ES-I3 (cell line): Measurements from ENCODE around the gene BSPRY.
A peak's percentile ranks its signal among the peaks of the same experiment; 100 is the strongest.
"Not testable (repeated sequence)": the region's sequence is repeated elsewhere in the genome, so short reads cannot be mapped to it uniquely, and the experiment has no call there.

Experiments used
- H3K36me3 ChIP-seq: 2 replicates; pipeline ENCODE4 v1.6.1; 2013; ENCODE audit warnings: mild to moderate bottlenecking, low read length, control low read depth, moderate library complexity; ENCODE audit not compliant: insufficient read depth
- H3K4me1 ChIP-seq: 2 replicates; pipeline ENCODE4 v1.6.1; 2013; ENCODE audit warnings: mild to moderate bottlenecking, control low read depth, low read length; ENCODE audit not compliant: insufficient read depth
- H3K9ac ChIP-seq: 2 replicates; pipeline ENCODE4 v1.6.1; 2013; ENCODE audit warnings: low read depth, mild to moderate bottlenecking, low read length, moderate library complexity
- H3K9me3 ChIP-seq: 2 replicates; pipeline ENCODE4 v1.6.1; 2013; ENCODE audit warnings: mild to moderate bottlenecking, low read length, moderate library complexity; ENCODE audit not compliant: control insufficient read depth, insufficient read depth

BSPRY gene

GRCh38 chr9:113370806-113371325 lies 21.5 kb downstream of the BSPRY start:
- peaks cover 4% of the 10 kb centered on the region; the same call in 1 of the 2 replicates for H3K4me1 ChIP-seq
- H3K36me3 ChIP-seq = peaks cover 2% of the 10 kb centered on the region; the same call in 1 of the 2 replicates
- no peak overlapping the region for H3K9ac ChIP-seq
- H3K9me3 ChIP-seq = no peaks in the 10 kb centered on the region

DNA sequence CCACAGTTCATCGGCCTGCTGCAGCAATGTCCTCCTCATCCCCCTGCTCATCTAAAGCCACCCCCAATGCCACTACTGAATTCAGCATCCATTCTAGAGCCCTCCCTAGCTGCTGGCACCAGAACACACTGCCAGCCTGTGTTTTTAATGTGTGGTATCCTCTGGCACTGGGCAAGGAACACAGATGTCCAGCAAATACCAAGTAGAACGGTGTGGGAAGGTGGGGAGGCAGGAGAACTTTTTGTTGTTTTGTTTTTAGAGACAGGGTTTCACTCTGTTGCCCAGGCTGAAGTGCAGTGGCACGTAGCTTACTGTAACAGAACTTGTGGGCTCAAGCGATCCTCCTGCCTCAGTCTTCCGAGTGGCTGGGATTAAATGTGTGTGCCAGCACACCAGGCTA lies 22.7 kb downstream of the BSPRY start:
- Histone ChIP-seq H3K4me1 (peaks cover 4% of the 10 kb centered on the region; the same call in 1 of the 2 replicates), H3K36me3 (peaks cover 2% of the 10 kb centered on the region; the same call in 1 of the 2 replicates)

DNA sequence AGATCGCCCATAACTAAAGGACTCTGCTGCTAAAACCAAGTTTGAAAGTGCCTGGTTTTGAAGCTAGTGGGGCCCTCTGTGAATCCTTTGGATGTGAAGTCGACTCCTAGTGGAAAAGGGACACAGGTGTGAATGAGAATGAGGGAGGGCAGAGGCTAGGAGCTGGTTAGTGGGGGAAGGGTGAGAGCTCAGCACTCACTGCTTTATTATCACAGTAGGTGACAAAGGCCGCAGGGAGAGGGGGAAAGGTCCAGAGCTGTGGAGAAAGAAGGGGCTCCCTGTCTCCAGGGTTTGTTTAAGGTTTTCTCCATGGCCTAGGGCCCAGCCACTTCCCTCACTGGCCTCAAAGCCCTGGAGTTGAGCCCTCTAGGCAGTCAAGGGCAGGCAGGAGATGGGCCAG lies 23.9 kb downstream of the BSPRY start:
- peaks cover 4% of the 10 kb centered on the region; the same call in 1 of the 2 replicates for H3K4me1 ChIP-seq
- H3K9me3 ChIP-seq = no peaks in the 10 kb centered on the region
- H3K9ac ChIP-seq = no peak overlapping the region
- H3K36me3 ChIP-seq = peaks cover 2% of the 10 kb centered on the region; the same call in 1 of the 2 replicates

More for the DNA sequence above, 22.7 kb downstream of the BSPRY start:
- H3K9me3 ChIP-seq = no peaks in the 10 kb centered on the region
- H3K9ac ChIP-seq = no peak overlapping the region

- no peak overlapping the region for H3K9ac ChIP-seq
- peaks cover 4% of the 10 kb centered on the region; the same call in 1 of the 2 replicates for H3K4me1 ChIP-seq
- H3K9me3 ChIP-seq = no peaks in the 10 kb centered on the region
- peaks cover 2% of the 10 kb centered on the region; the same call in 1 of the 2 replicates for H3K36me3 ChIP-seq
These were observed 24.5 kb downstream of the BSPRY start for GRCh38 chr9:113373676-113374392.

- peak overlapping the region; percentile 100; the same call in 1 of the 2 replicates for H3K9ac ChIP-seq
- peaks cover 4% of the 10 kb centered on the region; the same call in 1 of the 2 replicates for H3K4me1 ChIP-seq
- peaks cover 2% of the 10 kb centered on the region; the same call in 1 of the 2 replicates for H3K36me3 ChIP-seq
- H3K9me3 ChIP-seq = no peaks in the 10 kb centered on the region
These were observed 26.0 kb downstream of the BSPRY start for GRCh38 chr9:113375057-113376023.

- H3K36me3 ChIP-seq = peaks cover 2% of the 10 kb centered on the region; the same call in 1 of the 2 replicates
- no peaks in the 10 kb centered on the region; the same call in 1 of the 2 replicates for H3K4me1 ChIP-seq
- H3K9ac ChIP-seq = peak within 1 kb of the TSS; percentile 100
- H3K9me3 ChIP-seq = no peaks in the 10 kb centered on the region
These were observed 27.6 kb downstream of the BSPRY start, which contains the start of gene HDHD3 for GRCh38 chr9:113376634-113377567. Gene HDHD3 (minus strand): TSS chr9:113376986. CDS start chr9:113374354, 2,632 bp downstream.

DNA sequence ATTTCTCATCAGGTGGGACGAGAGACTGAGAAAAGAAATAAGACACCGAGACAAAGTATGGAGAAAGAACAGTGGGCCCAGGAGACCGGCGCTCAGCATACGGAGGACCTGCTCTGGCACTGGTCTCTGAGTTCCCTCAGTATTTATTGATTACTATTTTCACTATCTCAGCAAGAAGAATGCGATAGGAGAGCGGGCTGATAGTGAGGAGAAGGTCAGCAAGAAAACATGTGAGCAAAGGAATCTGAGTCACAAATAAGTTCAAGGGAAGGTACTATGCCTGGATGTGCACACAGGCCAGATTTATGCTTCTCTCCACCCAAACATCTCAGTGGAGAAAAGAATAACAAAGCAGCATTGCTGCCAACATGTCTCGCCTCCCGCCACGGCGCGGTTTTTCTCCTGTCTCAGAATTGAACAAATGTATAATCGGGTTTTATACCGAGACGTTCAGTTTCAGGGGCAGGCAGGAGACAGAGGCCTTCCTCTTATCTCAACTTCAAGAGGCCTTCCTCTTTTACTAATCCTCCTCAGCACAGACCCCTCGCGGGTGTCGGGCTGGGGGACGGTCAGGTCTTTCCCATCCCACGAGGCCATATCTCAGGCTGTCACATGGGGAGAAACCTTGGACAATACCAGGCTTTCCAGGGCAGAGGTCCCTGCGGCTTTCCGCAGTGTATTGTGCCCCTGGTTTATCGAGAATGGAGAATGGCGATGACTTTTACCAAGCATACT lies 29.9 kb downstream of the BSPRY start:
- not testable (repeated sequence) for H3K9me3 ChIP-seq, H3K9ac ChIP-seq

GRCh38 chr9:113379829-113380210 lies 30.5 kb downstream of the BSPRY start:
- not testable (repeated sequence) for H3K4me1 ChIP-seq, H3K9ac ChIP-seq, H3K9me3 ChIP-seq, H3K36me3 ChIP-seq

More for the DNA sequence above, 29.9 kb downstream of the BSPRY start:
- H3K4me1 ChIP-seq, H3K36me3 ChIP-seq: not testable (repeated sequence)

DNA sequence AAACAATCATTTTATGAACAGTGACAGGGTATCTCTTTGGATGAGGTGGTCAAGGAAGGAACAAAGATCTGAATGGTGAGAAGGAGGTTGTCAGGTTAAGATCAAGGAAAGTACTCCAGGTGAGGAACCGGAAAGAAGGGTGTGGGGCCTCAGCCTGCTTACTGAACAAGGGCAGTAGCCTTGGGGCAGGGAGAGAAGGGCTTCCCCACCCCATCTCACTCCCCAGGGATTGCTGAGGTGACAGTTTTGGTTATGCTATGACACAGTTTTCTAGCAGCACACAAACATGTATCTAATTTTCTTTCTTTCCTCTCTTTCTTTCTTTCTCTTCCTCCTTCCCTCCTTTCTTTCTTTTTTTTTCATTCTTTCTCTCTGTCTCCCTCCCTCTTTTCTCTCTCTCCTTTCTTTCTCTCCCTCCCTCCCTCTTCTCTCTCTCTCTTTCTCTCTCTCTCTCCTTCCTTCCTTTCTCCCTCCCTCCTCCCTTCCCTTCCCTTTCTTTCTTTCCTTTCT lies 31.6 kb downstream of the BSPRY start:
- no peaks in the 10 kb centered on the region for H3K4me1 ChIP-seq
- H3K9me3 ChIP-seq = no peaks in the 10 kb centered on the region
- H3K36me3 ChIP-seq = no peaks in the 10 kb centered on the region
- H3K9ac ChIP-seq = no peak overlapping the region

- H3K4me1 ChIP-seq, H3K36me3 ChIP-seq, H3K9me3 ChIP-seq, H3K9ac ChIP-seq: not testable (repeated sequence)
These were observed 32.1 kb downstream of the BSPRY start for GRCh38 chr9:113381441-113381840.

DNA sequence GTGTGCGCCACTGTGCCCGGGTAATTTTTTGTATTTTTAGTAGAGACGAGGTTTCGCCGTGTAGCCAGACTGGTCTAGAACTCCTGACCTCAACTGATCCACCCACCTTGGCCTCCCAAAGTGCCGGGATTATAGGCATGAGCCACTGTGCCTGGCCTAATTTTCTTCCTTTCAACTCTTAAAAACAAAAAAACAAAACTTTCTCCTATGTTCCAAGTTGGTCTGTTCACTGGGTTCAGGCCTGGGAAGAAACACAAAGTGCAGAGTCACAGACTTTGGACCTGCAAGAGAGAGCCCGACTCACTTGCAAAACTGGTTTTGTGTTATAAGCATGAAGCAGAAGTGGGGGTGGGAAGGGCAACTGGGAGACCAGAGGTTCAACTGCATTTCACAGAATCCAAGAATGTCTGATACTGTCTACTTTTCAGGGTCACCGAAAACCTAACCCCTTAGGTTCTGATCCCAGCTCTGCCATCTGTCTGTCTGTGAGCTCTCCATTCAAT lies 32.6 kb downstream of the BSPRY start:
- H3K9ac ChIP-seq = no peak overlapping the region
- H3K36me3 ChIP-seq = no peaks in the 10 kb centered on the region
- H3K4me1 ChIP-seq = no peaks in the 10 kb centered on the region
- H3K9me3 ChIP-seq = no peaks in the 10 kb centered on the region

GRCh38 chr9:113386571-113387393 lies 37.4 kb downstream of the BSPRY start:
- H3K36me3 ChIP-seq = no peaks in the 10 kb centered on the region; the same call in 1 of the 2 replicates
- no peaks in the 10 kb centered on the region for H3K9me3 ChIP-seq
- no peak overlapping the region for H3K9ac ChIP-seq
- no peaks in the 10 kb centered on the region for H3K4me1 ChIP-seq
